NCI-H128 (cell line): Measurements from ENCODE around the gene TDP2.
A peak's percentile ranks its signal among the peaks of the same experiment; 100 is the strongest.
"Not testable (repeated sequence)": the region's sequence is repeated elsewhere in the genome, so short reads cannot be mapped to it uniquely, and the experiment has no call there.

Experiments used
- DNase-seq: peaks from one replicate; lab custom pipeline; 2025; ENCODE audit not compliant: unreplicated experiment; lab: John Stamatoyannopoulos, UW

The TDP2 gene

GRCh38 chr6:24666641-24667377 is at the start of gene TDP2, which contains the start of gene ACOT13:
TDP2 (minus strand) TSS chr6:24666899; CDS start chr6:24666862, 37 bp downstream.
ACOT13 (plus strand) TSS chr6:24667077; CDS start chr6:24667264, 187 bp downstream.
- peak; percentile 97 for DNase-seq

- no peak for DNase-seq
Measured at GRCh38 chr6:24710519-24711303, 44.0 kb upstream of the TDP2 start.

- no peak for DNase-seq
Measured at GRCh38 chr6:24709014-24709711, 42.5 kb upstream of the TDP2 start.

GRCh38 chr6:24708612-24709011 is 41.9 kb upstream of the TDP2 start:
- DNase-seq, result no peak

GRCh38 chr6:24704468-24704867 is 37.8 kb upstream of the TDP2 start:
- DNase-seq, result no peak

GRCh38 chr6:24702720-24703282 is 36.1 kb upstream of the TDP2 start:
- no peak for DNase-seq

GRCh38 chr6:24699521-24700359 is 33.0 kb upstream of the TDP2 start:
- DNase-seq, result no peak

- no peak for DNase-seq
Measured at GRCh38 chr6:24696097-24696496, 29.4 kb upstream of the TDP2 start.

- DNase-seq, result not testable (repeated sequence)
Measured at GRCh38 chr6:24695635-24696034, 28.9 kb upstream of the TDP2 start.

- DNase-seq, result no peak
Measured at GRCh38 chr6:24694198-24694597, 27.5 kb upstream of the TDP2 start.

- DNase-seq, result no peak
Measured at GRCh38 chr6:24692848-24693592, 26.3 kb upstream of the TDP2 start.

- DNase-seq, result no peak
Measured at GRCh38 chr6:24692415-24692814, 25.7 kb upstream of the TDP2 start.

- no peak for DNase-seq
Measured at GRCh38 chr6:24692003-24692402, 25.3 kb upstream of the TDP2 start.

- DNase-seq, result no peak
Measured at GRCh38 chr6:24691550-24691949, 24.9 kb upstream of the TDP2 start.

GRCh38 chr6:24690593-24690992 is 23.9 kb upstream of the TDP2 start:
- DNase-seq, result no peak

- DNase-seq, result no peak
Measured at GRCh38 chr6:24689964-24690363, 23.3 kb upstream of the TDP2 start.

- no peak for DNase-seq
Measured at GRCh38 chr6:24686946-24687345, 20.2 kb upstream of the TDP2 start.

- no peak for DNase-seq
Measured at GRCh38 chr6:24686408-24686807, 19.7 kb upstream of the TDP2 start.
